HG03159 (cell line): ENCODE measurements around the gene TRIM4.
"Not testable (repeated sequence)": the region's sequence is repeated elsewhere in the genome, so short reads cannot be mapped to it uniquely, and the experiment has no call there.

Source experiments
- ATAC-seq: cut with Tn5 transposase; IDR thresholded peaks from one replicate; pipeline ENCODE4 v1.9.1; 2021; ENCODE audit warnings: mild to moderate bottlenecking, moderate library complexity; ENCODE audit not compliant: unreplicated experiment

Gene TRIM4

DNA sequence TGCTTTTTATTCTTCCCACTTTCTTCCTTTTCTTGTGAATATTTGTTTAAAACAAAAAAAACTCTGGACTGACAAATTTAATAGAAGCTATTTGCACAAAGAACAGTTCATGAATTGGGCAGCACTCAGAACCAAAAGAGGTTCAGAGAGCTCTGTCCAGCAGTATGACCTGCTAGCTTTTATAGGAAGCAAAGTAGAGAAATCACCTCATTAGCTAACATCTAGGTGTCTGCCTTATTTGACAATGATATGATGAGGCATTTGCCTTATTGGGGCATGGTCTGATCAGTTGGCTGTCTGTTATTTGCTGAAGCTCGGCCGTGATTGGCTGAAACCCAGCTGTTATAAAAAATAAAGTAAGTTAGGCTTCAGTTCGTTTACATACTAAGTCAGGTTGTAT is 819 bp upstream of the TRIM4 start:
- no peak for ATAC-seq

- ATAC-seq: no peak
Observed at GRCh38 chr7:99919814-99920112, 433 bp upstream of the TRIM4 start.

GRCh38 chr7:99910976-99911375 is 8.4 kb downstream of the TRIM4 start:
- no peak for ATAC-seq

DNA sequence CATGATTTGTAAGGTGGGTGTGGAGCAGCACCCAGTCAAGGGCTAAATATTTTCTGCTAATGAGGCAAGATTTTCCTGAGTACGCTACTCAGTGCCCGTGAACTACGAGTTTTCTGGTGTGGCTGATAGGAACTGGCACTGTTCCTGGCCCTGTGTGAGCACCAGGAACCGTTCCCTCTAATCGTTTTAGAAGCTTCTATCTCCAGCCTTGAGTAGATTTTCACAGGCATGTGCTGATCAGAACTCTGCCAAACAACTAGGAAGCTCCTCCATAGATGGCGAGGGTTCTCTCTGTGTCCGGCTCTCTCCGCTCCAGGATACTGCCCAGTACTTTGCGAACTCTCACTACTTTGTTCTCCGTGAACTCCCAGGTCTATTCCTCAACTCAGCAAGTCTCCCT is 17.7 kb downstream of the TRIM4 start:
- no peak for ATAC-seq

- ATAC-seq: no peak
Observed at GRCh38 chr7:99899830-99900519, 19.4 kb downstream of the TRIM4 start.

- no peak for ATAC-seq
Observed at GRCh38 chr7:99898836-99899235, 20.5 kb downstream of the TRIM4 start.

- no peak for ATAC-seq
Observed at GRCh38 chr7:99898023-99898357, 21.3 kb downstream of the TRIM4 start.

DNA sequence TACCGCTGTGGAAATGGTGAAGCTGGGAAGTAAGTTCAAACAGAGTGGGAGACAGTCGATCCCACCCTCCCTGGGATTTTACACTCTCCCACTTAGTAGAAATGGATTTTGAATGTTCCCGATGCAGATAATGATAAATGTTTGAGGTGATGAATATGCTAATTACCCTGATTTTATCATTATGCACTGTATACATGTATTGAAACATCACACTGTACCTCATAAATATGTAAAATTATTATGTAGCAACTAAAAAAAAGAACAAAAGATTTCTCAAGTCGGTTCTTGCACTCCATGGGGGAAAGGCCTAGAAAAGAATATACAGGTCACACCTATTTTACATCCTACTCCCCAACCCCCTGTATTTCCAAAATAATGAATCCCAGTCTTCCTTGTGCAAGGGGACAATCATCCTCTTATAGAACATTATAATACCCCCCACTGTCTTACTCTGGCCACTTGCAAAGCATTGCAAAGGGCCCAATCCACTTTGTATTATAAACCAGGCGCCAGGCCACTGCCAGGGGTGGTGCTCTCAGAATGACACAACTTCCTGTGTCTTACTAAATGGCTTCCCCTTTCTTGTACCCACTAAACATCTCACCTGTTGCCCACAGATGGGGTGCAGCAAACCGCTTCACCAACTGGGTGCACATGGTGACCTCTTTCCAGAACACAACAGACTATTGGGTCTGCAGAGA is 21.9 kb downstream of the TRIM4 start:
- ATAC-seq: no peak

GRCh38 chr7:99894738-99895137 is 24.6 kb downstream of the TRIM4 start:
- no peak for ATAC-seq

DNA sequence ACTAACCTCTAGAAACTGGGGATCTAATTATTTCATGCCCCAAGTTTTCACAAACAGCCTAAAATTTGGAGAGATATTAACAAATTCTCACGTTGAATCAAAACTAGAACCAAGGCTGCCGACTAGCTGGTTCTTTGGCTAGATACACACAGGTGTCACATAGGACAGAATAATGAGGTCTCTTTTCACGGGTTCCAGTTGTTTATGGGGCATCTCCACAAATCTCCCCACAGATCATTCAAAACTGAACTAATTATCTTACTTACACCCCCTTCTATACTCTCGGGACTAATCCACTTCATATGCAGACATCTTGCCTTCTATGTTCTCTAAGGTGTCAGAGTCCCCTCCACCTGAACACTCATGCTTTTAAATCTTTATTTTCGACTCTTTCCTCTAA is 26.1 kb downstream of the TRIM4 start:
- no peak for ATAC-seq

- ATAC-seq: not testable (repeated sequence)
Observed at GRCh38 chr7:99890348-99890747, 29.0 kb downstream of the TRIM4 start.

GRCh38 chr7:99888366-99888765 is 31.0 kb downstream of the TRIM4 start:
- not testable (repeated sequence) for ATAC-seq

- ATAC-seq: no peak
Observed at GRCh38 chr7:99881370-99881769, 38.0 kb downstream of the TRIM4 start.

GRCh38 chr7:99876933-99877332 is 42.4 kb downstream of the TRIM4 start, which contains the start of gene OR2AE1:
Gene OR2AE1 (minus strand): TSS chr7:99877033. CDS start chr7:99877033, 0 bp downstream.
- no peak for ATAC-seq

DNA sequence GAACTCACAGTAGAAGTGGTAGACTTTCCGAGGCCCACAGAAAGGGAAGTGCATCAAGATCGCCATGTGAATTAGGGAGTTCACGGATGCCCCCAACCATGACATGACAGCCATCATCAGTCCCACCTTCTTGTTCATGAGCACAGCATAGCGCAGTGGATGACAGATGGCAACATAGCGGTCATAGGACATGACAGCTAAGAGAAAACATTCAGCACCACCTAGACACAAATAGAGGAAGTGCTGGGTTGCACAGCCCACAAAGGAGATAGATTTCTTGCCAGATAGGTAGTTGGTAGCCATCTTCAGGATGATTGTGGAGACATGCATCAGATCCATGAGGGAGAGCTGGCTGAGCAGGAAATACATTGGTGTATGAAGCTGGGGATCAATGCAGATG is 42.8 kb downstream of the TRIM4 start:
- no peak for ATAC-seq

- no peak for ATAC-seq
Observed at GRCh38 chr7:99868246-99868645, 51.1 kb downstream of the TRIM4 start.

- ATAC-seq: not testable (repeated sequence)
Observed at GRCh38 chr7:99867477-99867876, 51.9 kb downstream of the TRIM4 start.

DNA sequence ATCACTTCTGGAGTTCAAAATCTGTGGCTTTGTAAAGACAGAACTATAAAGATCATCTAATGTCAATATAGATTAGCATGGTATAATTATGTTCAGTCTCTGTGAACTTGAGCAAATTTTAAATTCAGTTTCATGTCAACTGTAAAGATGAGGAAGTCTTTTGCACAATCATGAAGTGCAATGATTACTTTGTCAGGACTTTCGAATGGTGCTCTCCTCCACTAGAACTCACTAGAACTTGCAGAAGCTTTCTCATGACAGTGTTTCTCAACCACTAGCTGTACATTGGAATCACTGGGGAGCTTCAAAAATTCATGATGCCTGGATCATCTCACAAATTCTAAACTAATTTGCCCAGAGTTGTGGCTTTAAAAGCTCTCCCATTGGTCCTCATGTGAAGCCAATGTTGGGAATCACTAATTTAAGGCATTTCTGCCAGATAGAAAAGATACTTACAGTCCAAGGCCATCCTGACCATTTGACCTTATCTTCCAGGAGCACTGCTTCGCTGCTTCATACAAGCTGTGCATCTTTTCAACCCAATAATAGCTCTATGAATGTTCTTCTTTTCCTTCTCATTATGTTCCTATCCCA is 55.4 kb downstream of the TRIM4 start:
- no peak for ATAC-seq

- ATAC-seq: no peak
Observed at GRCh38 chr7:99860281-99861127, 58.8 kb downstream of the TRIM4 start.

DNA sequence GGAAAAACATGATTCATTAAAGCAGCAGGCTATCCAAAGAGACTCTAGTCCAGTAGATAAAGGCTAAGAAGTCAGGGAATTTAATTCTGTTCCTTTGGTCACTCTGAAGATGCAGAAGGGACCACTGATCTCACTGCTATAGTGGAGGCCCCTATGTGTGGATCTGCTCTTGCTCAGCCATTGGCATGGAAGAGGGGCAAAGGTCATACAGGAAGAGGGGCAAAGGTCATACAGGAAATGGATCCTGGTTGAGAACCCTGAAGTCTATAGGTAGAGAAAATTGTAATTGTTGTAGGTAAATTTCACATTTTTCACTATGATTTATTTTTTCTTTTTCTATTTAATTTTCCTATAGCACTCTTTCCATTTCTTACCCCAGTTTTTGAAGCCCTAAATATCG is 64.1 kb downstream of the TRIM4 start:
- no peak for ATAC-seq

DNA sequence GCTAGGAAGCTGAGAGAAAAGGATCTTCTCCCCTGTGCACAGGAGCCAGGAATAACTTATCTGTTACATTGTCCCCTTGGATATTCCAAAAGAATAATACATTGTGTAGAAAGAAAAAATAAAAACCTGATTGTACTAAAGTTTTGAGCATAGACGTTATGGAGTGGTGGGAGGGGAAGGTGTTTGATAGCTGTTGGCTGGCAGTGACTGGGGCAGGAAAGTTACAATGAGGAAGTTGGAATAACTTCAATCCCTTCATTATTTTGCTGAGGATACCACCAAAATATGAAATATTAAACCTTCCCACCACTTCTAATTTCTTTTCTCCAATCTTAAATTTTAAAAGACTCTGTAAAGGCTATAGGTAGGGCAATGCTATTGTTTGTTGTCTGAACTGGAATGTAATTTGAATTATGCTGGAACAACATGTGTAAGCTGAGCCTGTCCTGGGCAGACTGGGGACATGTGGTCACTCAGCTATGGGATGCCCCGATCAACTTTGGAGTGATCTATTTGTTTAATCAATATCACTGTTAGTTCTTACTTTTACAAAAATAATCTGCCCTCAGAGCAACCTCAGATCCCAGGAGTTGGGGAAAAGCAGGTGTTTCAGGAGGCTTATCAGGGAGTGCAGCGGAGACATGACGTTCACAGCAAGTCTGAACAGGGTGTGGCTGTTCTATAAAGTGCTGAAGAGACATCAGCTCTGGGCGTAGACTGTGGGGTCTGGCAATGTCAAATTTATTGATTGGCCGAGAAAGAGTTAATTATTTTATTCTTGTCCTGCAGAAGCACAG is 70.7 kb downstream of the TRIM4 start:
- ATAC-seq: no peak
